ENCODE data around the gene STXBP1.

The STXBP1 gene

DNA sequence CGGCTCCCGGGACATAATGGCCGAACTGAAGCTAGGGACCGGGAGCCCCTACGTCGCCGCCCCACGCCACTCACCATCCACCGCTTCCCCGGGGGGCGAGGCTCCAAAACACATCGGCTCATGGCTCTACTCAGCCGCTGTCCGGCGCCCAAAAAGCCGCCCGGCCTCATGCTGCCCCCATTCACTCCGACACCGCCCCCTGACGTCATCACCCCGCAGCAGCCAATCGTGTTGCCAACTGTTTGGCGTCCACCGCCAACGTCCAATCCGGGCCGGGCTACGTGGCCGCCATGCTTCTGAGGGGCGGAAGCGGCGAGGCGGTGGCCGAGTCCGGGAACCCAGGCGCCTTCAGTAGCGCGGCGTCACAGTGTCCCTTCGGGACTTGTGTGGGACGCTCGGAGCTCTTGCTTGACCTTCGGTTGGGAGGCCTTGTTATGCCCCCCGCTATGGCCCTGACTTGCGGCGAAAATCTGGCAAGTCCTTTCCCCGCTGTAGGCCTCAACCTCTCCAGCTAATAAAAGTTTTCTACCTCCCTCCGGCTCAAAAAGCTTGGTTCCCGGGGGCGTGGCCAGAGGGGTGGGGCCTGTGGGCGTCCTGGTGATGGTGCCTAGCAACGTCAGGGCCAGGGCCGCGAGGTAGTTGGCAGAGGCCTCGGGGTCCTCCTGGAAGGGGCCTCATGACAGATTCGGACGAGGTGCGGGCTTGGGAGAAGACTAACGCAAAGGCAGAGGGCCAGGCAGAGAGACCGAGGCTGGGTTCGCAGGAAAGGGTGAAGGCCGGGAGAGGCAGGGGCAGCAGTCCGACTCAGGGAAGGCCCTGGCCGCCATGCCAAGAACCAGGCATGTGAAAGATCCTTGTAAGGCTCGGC lies 103.6 kb downstream of the STXBP1 start, which contains the start of the genes PTRH1 and TTC16 (continued):
- TF ChIP-seq, protein P1, sequence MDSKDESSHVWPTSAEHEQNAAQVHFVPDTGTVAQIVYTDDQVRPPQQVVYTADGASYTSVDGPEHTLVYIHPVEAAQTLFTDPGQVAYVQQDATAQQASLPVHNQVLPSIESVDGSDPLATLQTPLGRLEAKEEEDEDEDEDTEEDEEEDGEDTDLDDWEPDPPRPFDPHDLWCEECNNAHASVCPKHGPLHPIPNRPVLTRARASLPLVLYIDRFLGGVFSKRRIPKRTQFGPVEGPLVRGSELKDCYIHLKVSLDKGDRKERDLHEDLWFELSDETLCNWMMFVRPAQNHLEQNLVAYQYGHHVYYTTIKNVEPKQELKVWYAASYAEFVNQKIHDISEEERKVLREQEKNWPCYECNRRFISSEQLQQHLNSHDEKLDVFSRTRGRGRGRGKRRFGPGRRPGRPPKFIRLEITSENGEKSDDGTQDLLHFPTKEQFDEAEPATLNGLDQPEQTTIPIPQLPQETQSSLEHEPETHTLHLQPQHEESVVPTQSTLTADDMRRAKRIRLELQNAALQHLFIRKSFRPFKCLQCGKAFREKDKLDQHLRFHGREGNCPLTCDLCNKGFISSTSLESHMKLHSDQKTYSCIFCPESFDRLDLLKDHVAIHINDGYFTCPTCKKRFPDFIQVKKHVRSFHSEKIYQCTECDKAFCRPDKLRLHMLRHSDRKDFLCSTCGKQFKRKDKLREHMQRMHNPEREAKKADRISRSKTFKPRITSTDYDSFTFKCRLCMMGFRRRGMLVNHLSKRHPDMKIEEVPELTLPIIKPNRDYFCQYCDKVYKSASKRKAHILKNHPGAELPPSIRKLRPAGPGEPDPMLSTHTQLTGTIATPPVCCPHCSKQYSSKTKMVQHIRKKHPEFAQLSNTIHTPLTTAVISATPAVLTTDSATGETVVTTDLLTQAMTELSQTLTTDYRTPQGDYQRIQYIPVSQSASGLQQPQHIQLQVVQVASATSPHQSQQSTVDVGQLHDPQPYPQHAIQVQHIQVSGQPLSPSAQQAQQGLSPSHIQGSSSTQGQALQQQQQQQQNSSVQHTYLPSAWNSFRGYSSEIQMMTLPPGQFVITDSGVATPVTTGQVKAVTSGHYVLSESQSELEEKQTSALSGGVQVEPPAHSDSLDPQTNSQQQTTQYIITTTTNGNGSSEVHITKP (tag by site-specific recombination; IDR thresholded peaks at IDR 0.05): peak; percentile 92
- no peak for TF ChIP-seq ZNF311 (tag by site-specific recombination; IDR thresholded peaks at IDR 0.05; ENCODE audit: borderline replicate concordance)
- TF ChIP-seq, protein P2, sequence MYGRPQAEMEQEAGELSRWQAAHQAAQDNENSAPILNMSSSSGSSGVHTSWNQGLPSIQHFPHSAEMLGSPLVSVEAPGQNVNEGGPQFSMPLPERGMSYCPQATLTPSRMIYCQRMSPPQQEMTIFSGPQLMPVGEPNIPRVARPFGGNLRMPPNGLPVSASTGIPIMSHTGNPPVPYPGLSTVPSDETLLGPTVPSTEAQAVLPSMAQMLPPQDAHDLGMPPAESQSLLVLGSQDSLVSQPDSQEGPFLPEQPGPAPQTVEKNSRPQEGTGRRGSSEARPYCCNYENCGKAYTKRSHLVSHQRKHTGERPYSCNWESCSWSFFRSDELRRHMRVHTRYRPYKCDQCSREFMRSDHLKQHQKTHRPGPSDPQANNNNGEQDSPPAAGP (tag by site-specific recombination; IDR thresholded peaks at IDR 0.05): peak; percentile 55; the same call in 1 of the 2 replicates
- TF ChIP-seq ZNF529 (tag by site-specific recombination; IDR thresholded peaks at IDR 0.05; ENCODE audit: insufficient replicate concordance): no peak
- no peak for TF ChIP-seq HOXC10 (CRISPR knock-in tag; IDR thresholded peaks at IDR 0.05)
- peak; percentile 79; the same call in 1 of the 2 replicates for TF ChIP-seq KLF8 (tag by site-specific recombination; IDR thresholded peaks at IDR 0.05)
- TF ChIP-seq TRIM28 (IDR thresholded peaks at IDR 0.05; ENCODE audit: borderline replicate concordance, low read length): no peak
- no peak for TF ChIP-seq ZNF146 (tag by site-specific recombination; IDR thresholded peaks at IDR 0.05)
- no peak for TF ChIP-seq ZEB2 (tag by site-specific recombination; IDR thresholded peaks at IDR 0.05)
- no peak for TF ChIP-seq ZNF354C (tag by site-specific recombination; IDR thresholded peaks at IDR 0.05; ENCODE audit: borderline replicate concordance, low read depth)
- TF ChIP-seq, protein P3, sequence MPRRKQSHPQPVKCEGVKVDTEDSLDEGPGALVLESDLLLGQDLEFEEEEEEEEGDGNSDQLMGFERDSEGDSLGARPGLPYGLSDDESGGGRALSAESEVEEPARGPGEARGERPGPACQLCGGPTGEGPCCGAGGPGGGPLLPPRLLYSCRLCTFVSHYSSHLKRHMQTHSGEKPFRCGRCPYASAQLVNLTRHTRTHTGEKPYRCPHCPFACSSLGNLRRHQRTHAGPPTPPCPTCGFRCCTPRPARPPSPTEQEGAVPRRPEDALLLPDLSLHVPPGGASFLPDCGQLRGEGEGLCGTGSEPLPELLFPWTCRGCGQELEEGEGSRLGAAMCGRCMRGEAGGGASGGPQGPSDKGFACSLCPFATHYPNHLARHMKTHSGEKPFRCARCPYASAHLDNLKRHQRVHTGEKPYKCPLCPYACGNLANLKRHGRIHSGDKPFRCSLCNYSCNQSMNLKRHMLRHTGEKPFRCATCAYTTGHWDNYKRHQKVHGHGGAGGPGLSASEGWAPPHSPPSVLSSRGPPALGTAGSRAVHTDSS (tag by site-specific recombination; IDR thresholded peaks at IDR 0.05): no peak
- TF ChIP-seq ZNF544 (tag by site-specific recombination; IDR thresholded peaks at IDR 0.05): no peak
- TF ChIP-seq ZNF132 (tag by site-specific recombination; IDR thresholded peaks at IDR 0.05; ENCODE audit: borderline replicate concordance): no peak
- TF ChIP-seq, protein P4, sequence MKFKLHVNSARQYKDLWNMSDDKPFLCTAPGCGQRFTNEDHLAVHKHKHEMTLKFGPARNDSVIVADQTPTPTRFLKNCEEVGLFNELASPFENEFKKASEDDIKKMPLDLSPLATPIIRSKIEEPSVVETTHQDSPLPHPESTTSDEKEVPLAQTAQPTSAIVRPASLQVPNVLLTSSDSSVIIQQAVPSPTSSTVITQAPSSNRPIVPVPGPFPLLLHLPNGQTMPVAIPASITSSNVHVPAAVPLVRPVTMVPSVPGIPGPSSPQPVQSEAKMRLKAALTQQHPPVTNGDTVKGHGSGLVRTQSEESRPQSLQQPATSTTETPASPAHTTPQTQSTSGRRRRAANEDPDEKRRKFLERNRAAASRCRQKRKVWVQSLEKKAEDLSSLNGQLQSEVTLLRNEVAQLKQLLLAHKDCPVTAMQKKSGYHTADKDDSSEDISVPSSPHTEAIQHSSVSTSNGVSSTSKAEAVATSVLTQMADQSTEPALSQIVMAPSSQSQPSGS (tag by site-specific recombination; IDR thresholded peaks at IDR 0.05; ENCODE audit: low read depth): peak; percentile 99
- no peak for TF ChIP-seq ZBTB48 (tag by site-specific recombination; IDR thresholded peaks at IDR 0.05)
- no peak for TF ChIP-seq ZNF174 (tag by site-specific recombination; IDR thresholded peaks at IDR 0.05)
- no peak for TF ChIP-seq ZNF366 (tag by site-specific recombination; conservative IDR thresholded peaks at IDR 0.05)
- TF ChIP-seq ZNF157 (tag by site-specific recombination; IDR thresholded peaks at IDR 0.05): no peak
- TF ChIP-seq OVOL3 (tag by site-specific recombination; IDR thresholded peaks at IDR 0.05): no peak
- TF ChIP-seq ZNF549 (tag by site-specific recombination; IDR thresholded peaks at IDR 0.05): no peak
- no peak for TF ChIP-seq ZNF391 (tag by site-specific recombination; IDR thresholded peaks at IDR 0.05; ENCODE audit: borderline replicate concordance, low read depth)
- no peak for TF ChIP-seq GLI2 (tag by site-specific recombination; IDR thresholded peaks at IDR 0.05; ENCODE audit: borderline replicate concordance, low read depth)
- TF ChIP-seq, protein P5, sequence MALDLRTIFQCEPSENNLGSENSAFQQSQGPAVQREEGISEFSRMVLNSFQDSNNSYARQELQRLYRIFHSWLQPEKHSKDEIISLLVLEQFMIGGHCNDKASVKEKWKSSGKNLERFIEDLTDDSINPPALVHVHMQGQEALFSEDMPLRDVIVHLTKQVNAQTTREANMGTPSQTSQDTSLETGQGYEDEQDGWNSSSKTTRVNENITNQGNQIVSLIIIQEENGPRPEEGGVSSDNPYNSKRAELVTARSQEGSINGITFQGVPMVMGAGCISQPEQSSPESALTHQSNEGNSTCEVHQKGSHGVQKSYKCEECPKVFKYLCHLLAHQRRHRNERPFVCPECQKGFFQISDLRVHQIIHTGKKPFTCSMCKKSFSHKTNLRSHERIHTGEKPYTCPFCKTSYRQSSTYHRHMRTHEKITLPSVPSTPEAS (tag by site-specific recombination; IDR thresholded peaks at IDR 0.05): no peak
- TF ChIP-seq ZNF48 (tag by site-specific recombination; IDR thresholded peaks at IDR 0.05): no peak
- no peak for TF ChIP-seq ZNF677 (tag by site-specific recombination; IDR thresholded peaks at IDR 0.05)
- TF ChIP-seq ZNF341 (tag by site-specific recombination; IDR thresholded peaks at IDR 0.05; ENCODE audit: low read depth): peak; percentile 61
- TF ChIP-seq ZBTB7A (tag by site-specific recombination; IDR thresholded peaks at IDR 0.05; ENCODE audit: low read depth): no peak
- TF ChIP-seq, protein P6, sequence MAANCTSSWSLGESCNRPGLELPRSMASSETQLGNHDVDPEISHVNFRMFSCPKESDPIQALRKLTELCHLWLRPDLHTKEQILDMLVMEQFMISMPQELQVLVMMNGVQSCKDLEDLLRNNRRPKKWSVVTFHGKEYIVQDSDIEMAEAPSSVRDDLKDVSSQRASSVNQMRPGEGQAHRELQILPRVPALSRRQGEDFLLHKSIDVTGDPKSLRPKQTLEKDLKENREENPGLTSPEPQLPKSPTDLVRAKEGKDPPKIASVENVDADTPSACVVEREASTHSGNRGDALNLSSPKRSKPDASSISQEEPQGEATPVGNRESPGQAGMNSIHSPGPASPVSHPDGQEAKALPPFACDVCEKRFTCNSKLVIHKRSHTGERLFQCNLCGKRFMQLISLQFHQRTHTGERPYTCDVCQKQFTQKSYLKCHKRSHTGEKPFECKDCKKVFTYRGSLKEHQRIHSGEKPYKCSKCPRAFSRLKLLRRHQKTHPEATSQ (tag by site-specific recombination; IDR thresholded peaks at IDR 0.05): peak; percentile 32; the same call in 1 of the 2 replicates
- TF ChIP-seq MEIS1 (CRISPR knock-in tag; IDR thresholded peaks at IDR 0.05; ENCODE audit: borderline replicate concordance): no peak
- no peak for TF ChIP-seq ZNF140 (tag by site-specific recombination; IDR thresholded peaks at IDR 0.05)

Data from HEK293 (cell line).